ENCODE measurements around the gene SLC39A8.

The SLC39A8 gene

GRCh38 chr4:102342404-102343074 is 2.7 kb downstream of the SLC39A8 start:
- Histone ChIP-seq H3K9ac (ENCODE audit: low read length) (no peak overlapping the region), H2AFZ (ENCODE audit: low read depth, low read length) (no peak overlapping the region), H3K27ac (ENCODE audit: low read length) (no peak overlapping the region), H3K9me3 (ENCODE audit: insufficient read depth, low read length) (no peaks in the 10 kb centered on the region), H3K79me2 (ENCODE audit: low read length) (no peaks in the 10 kb centered on the region; the same call in 1 of the 2 replicates), H3K4me3 (ENCODE audit: low read length) (0 out of 2 replicates have a peak overlapping the region, but pooled peaks have one; percentile 81), H3K4me2 (ENCODE audit: low read length) (peak overlapping the region; percentile 94; the same call in 1 of the 2 replicates), H3K36me3 (replicated peaks; ENCODE audit: low read depth, low read length) (no peaks in the 10 kb centered on the region), H3K4me1 (ENCODE audit: low read length) (peaks cover 30% of the 10 kb centered on the region), H3K27me3 (ENCODE audit: low read depth, low read length) (peaks cover 4% of the 10 kb centered on the region; the same call in 1 of the 2 replicates), H4K20me1 (ENCODE audit: insufficient read depth, low read length) (no peaks in the 10 kb centered on the region)
- TF ChIP-seq CTCF (IDR thresholded peaks at IDR 0.05; ENCODE audit: low read depth, low read length), result no peak
- TF ChIP-seq EZH2phosphoT487 (IDR thresholded peaks at IDR 0.05; ENCODE audit: low read depth), result no peak

DNA sequence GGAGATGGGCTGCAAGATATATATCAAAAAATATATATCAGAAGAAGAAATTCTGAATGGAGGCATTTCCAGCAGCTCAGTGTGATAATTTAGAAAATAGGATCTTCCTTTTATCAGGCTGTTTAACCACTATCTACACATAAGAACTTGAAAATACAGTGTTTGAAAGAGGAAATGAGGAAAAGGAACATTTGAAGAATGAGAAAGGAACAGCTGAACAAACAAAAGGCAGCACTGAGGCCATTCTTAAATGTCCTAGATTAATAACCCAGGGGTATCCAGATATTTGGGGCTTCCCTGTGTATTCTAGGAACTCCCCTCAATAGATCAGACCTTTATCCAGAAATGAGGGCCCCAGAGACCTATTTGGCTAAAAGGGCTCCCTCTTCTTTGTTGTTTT is 4.1 kb downstream of the SLC39A8 start:
- TF ChIP-seq CTCF (IDR thresholded peaks at IDR 0.05; ENCODE audit: low read depth, low read length) (no peak), EZH2phosphoT487 (IDR thresholded peaks at IDR 0.05; ENCODE audit: low read depth) (no peak)
- H3K27ac ChIP-seq (ENCODE audit: low read length), result no peak overlapping the region
- no peaks in the 10 kb centered on the region; the same call in 1 of the 2 replicates for H3K79me2 ChIP-seq (ENCODE audit: low read length)
- peaks cover 29% of the 10 kb centered on the region for H3K4me1 ChIP-seq (ENCODE audit: low read length)
- H3K9me3 ChIP-seq (ENCODE audit: insufficient read depth, low read length), result no peaks in the 10 kb centered on the region
- no peak overlapping the region for H3K4me3 ChIP-seq (ENCODE audit: low read length)
- H3K9ac ChIP-seq (ENCODE audit: low read length), result no peak overlapping the region
- H2AFZ ChIP-seq (ENCODE audit: low read depth, low read length), result no peak overlapping the region
- peak overlapping the region; percentile 0; the same call in 1 of the 2 replicates for H3K4me2 ChIP-seq (ENCODE audit: low read length)
- no peaks in the 10 kb centered on the region for H4K20me1 ChIP-seq (ENCODE audit: insufficient read depth, low read length)
- no peaks in the 10 kb centered on the region for H3K36me3 ChIP-seq (replicated peaks; ENCODE audit: low read depth, low read length)
- H3K27me3 ChIP-seq (ENCODE audit: low read depth, low read length), result peaks cover 4% of the 10 kb centered on the region; the same call in 1 of the 2 replicates

GRCh38 chr4:102339018-102339417 is 6.3 kb downstream of the SLC39A8 start:
- H4K20me1 ChIP-seq (ENCODE audit: insufficient read depth, low read length), result no peaks in the 10 kb centered on the region
- no peak for TF ChIP-seq CTCF (IDR thresholded peaks at IDR 0.05; ENCODE audit: low read depth, low read length)
- TF ChIP-seq EZH2phosphoT487 (IDR thresholded peaks at IDR 0.05; ENCODE audit: low read depth), result no peak
- H3K4me1 ChIP-seq (ENCODE audit: low read length), result peaks cover 21% of the 10 kb centered on the region
- H3K4me2 ChIP-seq (ENCODE audit: low read length), result no peak overlapping the region
- H3K9ac ChIP-seq (ENCODE audit: low read length), result no peak overlapping the region
- no peak overlapping the region for H3K27ac ChIP-seq (ENCODE audit: low read length)
- H3K79me2 ChIP-seq (ENCODE audit: low read length), result no peaks in the 10 kb centered on the region; the same call in 1 of the 2 replicates
- H3K4me3 ChIP-seq (ENCODE audit: low read length), result no peak overlapping the region
- no peaks in the 10 kb centered on the region for H3K36me3 ChIP-seq (replicated peaks; ENCODE audit: low read depth, low read length)
- H2AFZ ChIP-seq (ENCODE audit: low read depth, low read length), result no peak overlapping the region
- H3K27me3 ChIP-seq (ENCODE audit: low read depth, low read length), result no peaks in the 10 kb centered on the region
- no peaks in the 10 kb centered on the region for H3K9me3 ChIP-seq (ENCODE audit: insufficient read depth, low read length)

DNA sequence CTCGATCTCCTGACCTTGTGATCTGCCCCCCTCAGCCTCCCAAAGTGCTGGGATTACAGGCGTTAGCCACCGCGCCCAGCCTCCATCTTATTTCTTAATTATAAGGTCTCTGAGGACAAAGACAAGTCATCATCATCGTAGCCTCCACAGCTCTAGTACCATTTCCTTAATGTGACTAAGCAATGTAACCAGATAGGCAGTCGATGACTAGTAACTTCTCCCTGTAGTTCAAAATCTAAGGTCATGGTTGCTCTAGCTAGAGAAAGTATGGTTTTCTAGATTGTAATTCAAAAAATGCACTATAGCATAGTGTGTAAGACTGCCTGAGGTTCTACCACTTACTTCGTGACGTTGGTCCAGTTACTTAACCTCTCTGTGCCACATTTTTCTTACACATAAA is 6.9 kb downstream of the SLC39A8 start:
- H2AFZ ChIP-seq (ENCODE audit: low read depth, low read length), result no peak overlapping the region
- peaks cover 21% of the 10 kb centered on the region for H3K4me1 ChIP-seq (ENCODE audit: low read length)
- H3K4me2 ChIP-seq (ENCODE audit: low read length), result no peak overlapping the region
- no peak overlapping the region for H3K4me3 ChIP-seq (ENCODE audit: low read length)
- H3K27me3 ChIP-seq (ENCODE audit: low read depth, low read length), result no peaks in the 10 kb centered on the region
- no peak for TF ChIP-seq EZH2phosphoT487 (IDR thresholded peaks at IDR 0.05; ENCODE audit: low read depth)
- no peak overlapping the region for H3K27ac ChIP-seq (ENCODE audit: low read length)
- H3K36me3 ChIP-seq (replicated peaks; ENCODE audit: low read depth, low read length), result no peaks in the 10 kb centered on the region
- H4K20me1 ChIP-seq (ENCODE audit: insufficient read depth, low read length), result no peaks in the 10 kb centered on the region
- no peak overlapping the region for H3K9ac ChIP-seq (ENCODE audit: low read length)
- no peaks in the 10 kb centered on the region; the same call in 1 of the 2 replicates for H3K79me2 ChIP-seq (ENCODE audit: low read length)
- no peaks in the 10 kb centered on the region for H3K9me3 ChIP-seq (ENCODE audit: insufficient read depth, low read length)

All from OCI-LY3 (cell line).